Measurements from ENCODE around the gene FBXL7. TPM values are rescaled to one million over a fixed set of nuclear protein-coding genes. Genes with fewer than 3 reads are reported as not detected.

Gene FBXL7
- total and polyA plus RNA-seq, 12 donors, result 8.7 to 33.4 (median 23.5) TPM

- Histone ChIP-seq H3K9me3 (peaks cover 0 to 4% (median 0%) of the 10 kb centered on the region in 11 donors), H3K4me1 (peaks cover 0 to 22% (median 0%) of the 10 kb centered on the region in 9 donors), H3K4me3 (no peak overlapping the region), H3K27ac (no peak overlapping the region), H3K36me3 (no peaks in the 10 kb centered on the region), H3K27me3 (no peaks in the 10 kb centered on the region)
- 78 to 87% methylated on average over 2 of the region's 2 CpGs for WGBS, 2 donors
- ATAC-seq, result no peak
- no peak for TF ChIP-seq CTCF (IDR thresholded peaks at IDR 0.05)
- intact Hi-C loops (cut with DNase I), result no loop called here
- DNase-seq, result no peak
These were observed 246.9 kb downstream of the FBXL7 start for GRCh38 chr5:15746833-15747232.

GRCh38 chr5:15748266-15748665 is 248.3 kb downstream of the FBXL7 start:
- H3K27me3 ChIP-seq, result no peaks in the 10 kb centered on the region
- no peaks in the 10 kb centered on the region for H3K36me3 ChIP-seq
- peaks cover 0 to 33% (median 8%) of the 10 kb centered on the region in 9 donors for H3K4me1 ChIP-seq
- H3K9me3 ChIP-seq, result peaks cover 0 to 4% (median 0%) of the 10 kb centered on the region in 11 donors
- H3K27ac ChIP-seq, result no peak overlapping the region
- intact Hi-C loops (cut with DNase I), result no loop called here
- 81 to 87% methylated on average over 2 of the region's 2 CpGs for WGBS, 2 donors
- no peak for DNase-seq
- no peak for ATAC-seq
- H3K4me3 ChIP-seq, result no peak overlapping the region
- TF ChIP-seq CTCF (IDR thresholded peaks at IDR 0.05), result no peak

- TF ChIP-seq CTCF (IDR thresholded peaks at IDR 0.05), result no peak
- H3K4me3 ChIP-seq, result peak overlapping the region in 9 of 10 donors; percentile 8 to 53 (median 35)
- H3K4me1 ChIP-seq, result peaks cover 0 to 44% (median 10%) of the 10 kb centered on the region in 9 donors
- intact Hi-C loops (cut with DNase I), result no loop called here
- no peaks in the 10 kb centered on the region for H3K27me3 ChIP-seq
- peak; percentile 70 to 75 for DNase-seq
- WGBS, 2 donors, result 10 to 11% methylated on average over 10 of the region's 10 CpGs
- H3K9me3 ChIP-seq, result peaks cover 0 to 16% (median 5%) of the 10 kb centered on the region in 11 donors
- ATAC-seq, result peak; percentile 85 to 95 (median 92)
- H3K36me3 ChIP-seq, result no peaks in the 10 kb centered on the region
- peak overlapping the region in 1 of 10 donors; percentile 11 for H3K27ac ChIP-seq
These were observed 252.8 kb downstream of the FBXL7 start for GRCh38 chr5:15752663-15753285.

GRCh38 chr5:15753752-15754151 is 253.8 kb downstream of the FBXL7 start:
- H3K4me1 ChIP-seq, result peaks cover 0 to 42% (median 10%) of the 10 kb centered on the region in 9 donors
- ATAC-seq, result no peak
- TF ChIP-seq CTCF (IDR thresholded peaks at IDR 0.05), result no peak
- no peak overlapping the region for H3K4me3 ChIP-seq
- H3K27me3 ChIP-seq, result no peaks in the 10 kb centered on the region
- no peak overlapping the region for H3K27ac ChIP-seq
- peaks cover 0 to 16% (median 5%) of the 10 kb centered on the region in 11 donors for H3K9me3 ChIP-seq
- intact Hi-C loops (cut with DNase I), result no loop called here
- DNase-seq, result no peak
- 96 to 98% methylated on average over 1 of the region's 1 CpG for WGBS, 2 donors
- no peaks in the 10 kb centered on the region for H3K36me3 ChIP-seq

Measured in heart right ventricle (tissue), 16 donors.